Neuronal stem cell (in vitro differentiated cells): ENCODE measurements around the gene MACROD2.

Experiments
- DNase-seq: peaks from one replicate; pipeline ENCODE4 v3.0.0-alpha.2; 2013; ENCODE audit warnings: low spot score
- H2AFZ ChIP-seq: one replicate; pipeline ENCODE4 v1.6.1; 2013; ENCODE audit warnings: mild to moderate bottlenecking, low read length, inconsistent platforms
- H2AK5ac ChIP-seq: 2 replicates; pipeline ENCODE4 v1.6.1; 2013; ENCODE audit warnings: low read depth, mild to moderate bottlenecking, inconsistent platforms, low read length, moderate library complexity, mixed read lengths
- H2BK120ac ChIP-seq: 2 replicates; pipeline ENCODE4 v1.6.1; 2013; ENCODE audit warnings: low read depth, mild to moderate bottlenecking, inconsistent platforms, low read length, moderate library complexity, mixed read lengths
- H2BK12ac ChIP-seq: one replicate; pipeline ENCODE4 v1.6.1; 2013; ENCODE audit warnings: low read length, inconsistent platforms
- H2BK15ac ChIP-seq: 2 replicates; pipeline ENCODE4 v1.6.1; 2013; ENCODE audit warnings: mild to moderate bottlenecking, low read length, inconsistent platforms, mixed read lengths
- H2BK5ac ChIP-seq: one replicate; pipeline ENCODE4 v1.6.1; 2013; ENCODE audit warnings: inconsistent platforms, mild to moderate bottlenecking, low read length, moderate library complexity
- H3K14ac ChIP-seq: one replicate; pipeline ENCODE4 v1.6.1; 2013; ENCODE audit warnings: low read length, inconsistent platforms
- H3K18ac ChIP-seq: 2 replicates; pipeline ENCODE4 v1.6.1; 2013; ENCODE audit warnings: low read length, inconsistent platforms
- H3K23ac ChIP-seq: 2 replicates; pipeline ENCODE4 v1.6.1; 2013; ENCODE audit warnings: low read depth, mild to moderate bottlenecking, mixed read lengths, low read length, inconsistent platforms; ENCODE audit not compliant: poor library complexity
- H3K27ac ChIP-seq: replicated peaks from 3 replicates; pipeline ENCODE4 v1.5.1; 2013; ENCODE audit warnings: low read length, inconsistent platforms
- H3K27me3 ChIP-seq, 3 experiments: 2 replicates each; pipeline ENCODE4 v1.6.1; 2013; ENCODE audit warnings: low read length in 3 of 3, mild to moderate bottlenecking in 2 of 3, inconsistent platforms in 1 of 3, low read depth in 1 of 3, mixed read lengths in 1 of 3, moderate library complexity in 1 of 3; ENCODE audit not compliant: control insufficient read depth in 3 of 3, insufficient read depth in 3 of 3
- H3K36me3 ChIP-seq, 2 donors: replicated peaks in 1 of 2; 2 replicates each; pipeline ENCODE4 v1.6.1; 2013; ENCODE audit warnings: low read length in 2 of 2; ENCODE audit not compliant: control insufficient read depth in 2 of 2, insufficient read depth in 2 of 2
- H3K4ac ChIP-seq: 2 replicates; pipeline ENCODE4 v1.6.1; 2013; ENCODE audit warnings: inconsistent platforms, mild to moderate bottlenecking, low read length, moderate library complexity
- H3K4me1 ChIP-seq, 2 donors: 1 replicate in 1 of 2; 2 replicates in 1 of 2; pipeline ENCODE4 v1.6.1; 2013; ENCODE audit warnings: low read length in 2 of 2, low read depth in 1 of 2; ENCODE audit not compliant: control insufficient read depth in 2 of 2, insufficient read depth in 1 of 2
- H3K4me2 ChIP-seq: one replicate; pipeline ENCODE4 v1.6.1; 2013; ENCODE audit warnings: mild to moderate bottlenecking, low read length, inconsistent platforms; ENCODE audit not compliant: insufficient read depth, poor library complexity, severe bottlenecking
- H3K4me3 ChIP-seq, 2 donors: 2 replicates each; pipeline ENCODE4 v1.5.1; 2013; ENCODE audit warnings: low read length in 2 of 2, mild to moderate bottlenecking in 2 of 2, inconsistent platforms in 1 of 2, moderate library complexity in 1 of 2
- H3K79me1 ChIP-seq: one replicate; pipeline ENCODE4 v1.6.1; 2013; ENCODE audit warnings: low read depth, mild to moderate bottlenecking, inconsistent platforms, low read length, moderate library complexity
- H3K9ac ChIP-seq: one replicate; pipeline ENCODE4 v1.6.1; 2013; ENCODE audit warnings: mild to moderate bottlenecking, low read depth, low read length, inconsistent platforms; ENCODE audit not compliant: poor library complexity
- H3K9me3 ChIP-seq, 2 donors: replicated peaks in 1 of 2; 2 replicates each; pipeline versions ENCODE3 to v1.6.1; 2013; ENCODE audit warnings: low read length in 2 of 2, mild to moderate bottlenecking in 2 of 2, inconsistent platforms in 1 of 2, low read depth in 1 of 2, mixed read lengths in 1 of 2, moderate library complexity in 1 of 2; ENCODE audit not compliant: control insufficient read depth in 2 of 2, insufficient read depth in 1 of 2
- H4K8ac ChIP-seq: one replicate; pipeline ENCODE4 v1.6.1; 2013; ENCODE audit warnings: low read depth, mild to moderate bottlenecking, inconsistent platforms, low read length, moderate library complexity
- H4K91ac ChIP-seq: one replicate; pipeline ENCODE4 v1.6.1; 2013; ENCODE audit warnings: low read length, low read depth, mild to moderate bottlenecking, inconsistent platforms; ENCODE audit not compliant: poor library complexity
- WGBS, 2 donors: extraction: QIAGEN DNeasy Blood & Tissue Kit; methylation state at CpG; one replicate each; pipeline ENCODE4 v1.1.7; 2013; ENCODE audit warnings: missing lambda C conversion rate in 2 of 2, mixed read lengths in 1 of 2; ENCODE audit not compliant: insufficient read length in 2 of 2, insufficient replicate concordance in 1 of 2; ENCODE audit errors: extremely low coverage in 2 of 2; 5-methylcytosine and 5-hydroxymethylcytosine counted together

MACROD2 gene

GRCh38 chr20:14418376-14418775, 423.1 kb downstream of the MACROD2 start:
- no peak overlapping the region for H3K14ac ChIP-seq
- no peak overlapping the region for H3K23ac ChIP-seq
- H3K4ac ChIP-seq = no peak overlapping the region
- H2BK15ac ChIP-seq = no peak overlapping the region
- no CpG with 5 or more reads among the region's 2 CpGs for WGBS, 2 donors
- H3K9ac ChIP-seq = no peak overlapping the region
- H3K4me1 ChIP-seq = peaks cover 0 to 5% of the 10 kb centered on the region in 2 donors
- H3K27me3 ChIP-seq = no peaks in the 10 kb centered on the region
- no peak overlapping the region for H3K18ac ChIP-seq
- no peak overlapping the region for H2BK5ac ChIP-seq
- H2BK120ac ChIP-seq = no peak overlapping the region
- no peak overlapping the region for H3K4me2 ChIP-seq
- no peak overlapping the region for H3K4me3 ChIP-seq
- H2AK5ac ChIP-seq = no peak overlapping the region
- H3K79me1 ChIP-seq = no peaks in the 10 kb centered on the region
- no peak overlapping the region for H4K8ac ChIP-seq
- no peak for DNase-seq
- no peaks in the 10 kb centered on the region for H3K36me3 ChIP-seq
- H4K91ac ChIP-seq = no peak overlapping the region
- no peak overlapping the region for H2AFZ ChIP-seq
- H3K27ac ChIP-seq = no peak overlapping the region
- no peak overlapping the region for H2BK12ac ChIP-seq
- H3K9me3 ChIP-seq = no peaks in the 10 kb centered on the region

- H3K27ac ChIP-seq = no peak overlapping the region
- no peak overlapping the region for H3K9ac ChIP-seq
- H3K4me1 ChIP-seq = peaks cover 0 to 2% of the 10 kb centered on the region in 2 donors
- no peak overlapping the region for H3K18ac ChIP-seq
- H3K79me1 ChIP-seq = no peaks in the 10 kb centered on the region
- H3K27me3 ChIP-seq = no peaks in the 10 kb centered on the region
- H2BK12ac ChIP-seq = no peak overlapping the region
- no peak overlapping the region for H2BK5ac ChIP-seq
- no peak overlapping the region for H2AFZ ChIP-seq
- H3K36me3 ChIP-seq = no peaks in the 10 kb centered on the region
- DNase-seq = no peak
- no peak overlapping the region for H3K4me2 ChIP-seq
- no peak overlapping the region for H3K4me3 ChIP-seq
- no peak overlapping the region for H3K23ac ChIP-seq
- no CpG with 5 or more reads among the region's 4 CpGs for WGBS, 2 donors
- H4K8ac ChIP-seq = no peak overlapping the region
- H2AK5ac ChIP-seq = no peak overlapping the region
- H4K91ac ChIP-seq = no peak overlapping the region
- H2BK15ac ChIP-seq = no peak overlapping the region
- H3K9me3 ChIP-seq = no peaks in the 10 kb centered on the region
- H3K4ac ChIP-seq = no peak overlapping the region
- no peak overlapping the region for H2BK120ac ChIP-seq
- H3K14ac ChIP-seq = no peak overlapping the region
Measured at GRCh38 chr20:14422892-14423291, 427.6 kb downstream of the MACROD2 start.

GRCh38 chr20:14431568-14431967, 436.3 kb downstream of the MACROD2 start:
- no peaks in the 10 kb centered on the region for H3K27me3 ChIP-seq
- no peak overlapping the region for H3K27ac ChIP-seq
- H2BK5ac ChIP-seq = no peak overlapping the region
- no peak overlapping the region for H2BK12ac ChIP-seq
- no peak overlapping the region for H3K4ac ChIP-seq
- H3K9me3 ChIP-seq = no peaks in the 10 kb centered on the region
- H3K4me3 ChIP-seq = no peak overlapping the region
- H3K18ac ChIP-seq = no peak overlapping the region
- no peak overlapping the region for H3K23ac ChIP-seq
- no peaks in the 10 kb centered on the region for H3K4me1 ChIP-seq
- no peak overlapping the region for H2BK15ac ChIP-seq
- no peak overlapping the region for H2AK5ac ChIP-seq
- no peak overlapping the region for H2AFZ ChIP-seq
- no peak overlapping the region for H3K4me2 ChIP-seq
- no peaks in the 10 kb centered on the region for H3K79me1 ChIP-seq
- no peak overlapping the region for H4K8ac ChIP-seq
- H2BK120ac ChIP-seq = no peak overlapping the region
- H3K9ac ChIP-seq = no peak overlapping the region
- H4K91ac ChIP-seq = no peak overlapping the region
- no peak overlapping the region for H3K14ac ChIP-seq
- WGBS, 2 donors = no CpG with 5 or more reads among the region's 2 CpGs
- no peak for DNase-seq
- H3K36me3 ChIP-seq = no peaks in the 10 kb centered on the region

GRCh38 chr20:14432085-14432484, 436.8 kb downstream of the MACROD2 start:
- no peak overlapping the region for H3K23ac ChIP-seq
- H3K4ac ChIP-seq = no peak overlapping the region
- H4K91ac ChIP-seq = no peak overlapping the region
- H3K27me3 ChIP-seq = no peaks in the 10 kb centered on the region
- no peak overlapping the region for H2BK12ac ChIP-seq
- no peak overlapping the region for H2AK5ac ChIP-seq
- no peak overlapping the region for H2BK5ac ChIP-seq
- WGBS, 2 donors = no CpG with 5 or more reads among the region's 4 CpGs
- H3K27ac ChIP-seq = no peak overlapping the region
- H2BK15ac ChIP-seq = no peak overlapping the region
- no peak overlapping the region for H4K8ac ChIP-seq
- no peaks in the 10 kb centered on the region for H3K4me1 ChIP-seq
- no peaks in the 10 kb centered on the region for H3K79me1 ChIP-seq
- H3K36me3 ChIP-seq = no peaks in the 10 kb centered on the region
- H2BK120ac ChIP-seq = no peak overlapping the region
- no peak overlapping the region for H3K14ac ChIP-seq
- H2AFZ ChIP-seq = no peak overlapping the region
- no peak overlapping the region for H3K18ac ChIP-seq
- DNase-seq = no peak
- no peak overlapping the region for H3K4me2 ChIP-seq
- no peaks in the 10 kb centered on the region for H3K9me3 ChIP-seq
- no peak overlapping the region for H3K9ac ChIP-seq
- H3K4me3 ChIP-seq = no peak overlapping the region
